Left cardiac atrium (tissue), 4 donors: ENCODE results near the gene CEP72. TPM values are rescaled to one million over a fixed set of nuclear protein-coding genes. Genes with fewer than 3 reads are reported as not detected.

Source experiments
- ATAC-seq, 2 donors: fragments of 200-7000 bp; cut with Tn5 transposase; one replicate each; pipeline ENCODE4 v1.9.1; 2020; ENCODE audit warnings: mild to moderate bottlenecking in 2 of 2, moderate library complexity in 2 of 2
- DNase-seq: peaks from one replicate; pipeline ENCODE4 v3.0.0-alpha.2; 2020
- intact Hi-C, 2 donors: fragments of 100-400 bp; cut with DNase I; formaldehyde crosslinking; loops; one replicate each; pipeline versions ENCODE4 v1.14.1 to v1.15.1; 2022 to 2023
- total RNA-seq, 2 donors: library from RNA; stranded (reverse); fragmentation: NEBNext Ultra II Directional; extraction: Animal tissue kit (Norgen Biotek cat#: 25700); gene quantifications; one replicate each; pipeline ENCODE4 v1.2.1, GENCODE V29; 2021
- donor health status: DM: no; HTN: yes; CAD: no.
- donor health status: DM: no; HTN: yes; CAD: no; lungs with severe emphysema.
- donor health status: DM: yes; HTN: yes; CAD: no.
- donor health status: Dilated cardiomyopathy.

The CEP72 gene
- total RNA-seq, 2 donors from 2014 or later, result 1.4 to 2.5 TPM

DNA sequence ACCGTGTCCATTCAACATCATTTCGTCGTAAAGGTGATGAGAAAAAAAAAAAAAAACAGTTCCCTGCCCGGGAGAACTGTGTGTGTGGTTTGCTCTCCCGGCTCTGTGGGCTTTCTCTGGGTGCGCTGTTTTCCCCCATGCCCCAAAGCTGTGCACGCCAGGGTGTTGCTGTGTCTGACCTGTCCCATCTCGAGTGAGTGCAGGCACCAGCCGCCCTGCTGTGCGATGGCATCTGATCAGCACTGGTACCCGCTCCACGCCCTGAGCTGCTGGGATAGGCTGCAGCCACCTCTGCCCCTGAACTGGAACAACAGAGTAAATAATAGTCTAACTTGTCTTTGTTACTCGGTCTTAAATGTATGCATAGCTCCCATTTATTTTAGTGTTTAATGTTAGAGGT is 33.3 kb downstream of the CEP72 start:
- ATAC-seq (no peak), DNase-seq (no peak)
- intact Hi-C loops, result no loop called here

DNA sequence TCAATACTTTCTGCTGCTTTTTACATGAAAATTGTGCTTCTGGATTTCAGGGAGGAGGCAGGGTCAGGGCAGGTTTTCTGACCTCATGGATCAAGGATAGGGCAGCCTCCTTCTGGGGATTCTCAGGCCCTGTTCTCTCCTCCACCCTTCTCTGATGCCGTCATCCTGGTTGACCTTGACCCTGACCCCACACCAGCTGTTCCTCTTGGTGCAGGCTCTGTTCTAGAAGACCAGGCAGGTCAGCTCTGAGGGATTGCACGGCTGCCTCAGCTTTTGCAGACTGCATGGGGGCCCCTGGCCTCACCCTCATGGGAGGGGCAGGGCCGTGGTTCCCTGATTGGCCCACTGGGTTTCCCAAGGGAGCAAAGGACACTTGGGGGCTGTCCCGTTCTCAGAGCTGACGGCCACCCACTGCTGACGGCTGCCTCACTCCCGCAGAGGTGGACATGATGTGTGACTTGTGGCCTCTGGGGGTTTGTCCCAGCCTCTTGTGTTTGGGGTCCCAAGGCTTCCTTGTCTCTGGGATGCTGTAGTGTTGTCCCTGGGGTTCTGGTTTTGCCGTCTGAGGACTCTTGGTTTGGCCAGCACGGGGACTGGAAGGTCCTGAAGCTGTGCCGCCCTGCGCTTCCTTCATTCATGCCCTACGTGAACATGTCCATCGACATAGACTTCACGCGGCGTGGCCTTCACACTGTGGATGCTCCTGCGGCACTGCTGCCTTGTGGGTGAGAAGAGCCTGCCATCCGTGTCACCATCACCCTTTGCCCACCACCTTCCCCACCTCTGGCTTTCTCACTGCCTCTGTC is 34.5 kb downstream of the CEP72 start:
- DNase-seq, result no peak
- intact Hi-C loops, result no loop called here
- no peak for ATAC-seq

DNA sequence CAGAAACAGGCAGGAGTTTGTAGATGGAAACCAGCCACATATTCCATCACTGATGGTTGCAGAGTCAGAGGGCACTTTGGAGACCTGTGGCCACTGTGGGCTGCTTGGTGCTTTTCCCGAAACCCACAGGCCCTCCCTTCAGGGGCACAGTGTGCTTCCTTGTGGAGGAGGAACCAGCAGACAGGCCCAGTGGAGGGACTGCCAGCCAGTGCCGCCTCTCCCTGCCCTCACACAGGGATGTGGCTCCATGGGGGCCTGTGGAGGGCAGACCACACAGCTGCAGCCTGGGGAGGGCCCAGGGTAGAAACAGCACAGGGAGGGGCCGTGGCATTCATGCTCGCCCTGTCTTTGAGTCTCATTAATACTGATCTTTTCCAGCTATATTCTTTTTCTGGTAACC is 35.2 kb downstream of the CEP72 start:
- intact Hi-C loops, result no loop called here
- ATAC-seq, result no peak
- no peak for DNase-seq

DNA sequence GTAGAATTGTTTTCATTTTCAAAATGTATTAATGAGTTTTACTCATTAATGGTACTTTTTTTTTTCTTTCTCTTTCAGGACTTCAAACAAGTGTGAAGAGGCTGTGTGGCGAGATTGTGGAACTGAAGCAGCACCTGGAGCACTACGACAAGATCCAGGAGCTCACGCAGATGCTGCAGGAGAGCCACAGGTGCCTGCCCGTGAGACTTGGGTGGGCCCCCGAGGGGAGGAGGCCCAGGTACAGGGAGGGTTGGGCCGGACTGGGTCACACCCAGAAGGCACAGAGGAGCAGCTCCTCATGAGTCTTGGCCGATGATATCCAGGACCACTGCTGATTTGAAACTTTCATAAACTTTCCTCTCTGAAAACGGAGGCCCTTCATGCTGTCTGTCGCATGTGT is 35.6 kb downstream of the CEP72 start:
- intact Hi-C loops, result no loop called here
- no peak for ATAC-seq
- no peak for DNase-seq

DNA sequence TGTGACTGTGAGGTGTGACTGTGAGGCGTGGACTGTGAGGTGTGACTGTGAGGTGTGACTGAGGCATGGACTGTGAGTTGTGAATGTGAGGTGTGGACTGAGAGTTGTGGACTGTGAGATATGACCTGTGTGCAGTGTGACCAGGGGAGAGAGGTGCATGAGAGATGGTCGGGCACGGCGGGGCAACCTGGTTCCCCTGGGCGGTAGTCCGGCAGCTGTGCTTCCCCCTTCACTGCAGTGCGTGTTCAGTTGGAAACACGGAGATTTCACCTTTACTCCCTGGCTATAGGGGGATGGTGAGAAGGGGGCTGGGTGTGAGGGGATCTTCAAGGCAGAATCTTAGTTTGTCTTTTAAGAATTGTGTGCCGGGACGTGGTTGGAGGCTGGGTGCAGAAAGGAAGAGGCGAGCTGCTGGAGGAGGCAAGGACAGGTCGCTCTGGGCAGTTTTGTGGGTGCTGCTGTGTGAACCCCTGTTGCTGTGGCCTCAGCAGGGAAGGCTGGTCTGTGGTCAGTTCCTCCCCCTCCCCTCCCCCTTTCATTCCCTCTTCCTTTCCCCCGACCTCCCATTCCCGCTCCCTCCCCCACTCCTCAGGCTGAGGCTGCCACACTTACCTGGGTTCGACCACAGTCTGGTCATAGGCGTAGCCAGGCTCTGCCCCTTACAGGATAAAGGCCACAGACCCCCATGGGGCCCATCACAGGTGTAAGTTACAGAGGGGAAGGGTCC is 39.3 kb downstream of the CEP72 start:
- intact Hi-C loops, result no loop called here
- DNase-seq, result no peak
- no peak for ATAC-seq

DNA sequence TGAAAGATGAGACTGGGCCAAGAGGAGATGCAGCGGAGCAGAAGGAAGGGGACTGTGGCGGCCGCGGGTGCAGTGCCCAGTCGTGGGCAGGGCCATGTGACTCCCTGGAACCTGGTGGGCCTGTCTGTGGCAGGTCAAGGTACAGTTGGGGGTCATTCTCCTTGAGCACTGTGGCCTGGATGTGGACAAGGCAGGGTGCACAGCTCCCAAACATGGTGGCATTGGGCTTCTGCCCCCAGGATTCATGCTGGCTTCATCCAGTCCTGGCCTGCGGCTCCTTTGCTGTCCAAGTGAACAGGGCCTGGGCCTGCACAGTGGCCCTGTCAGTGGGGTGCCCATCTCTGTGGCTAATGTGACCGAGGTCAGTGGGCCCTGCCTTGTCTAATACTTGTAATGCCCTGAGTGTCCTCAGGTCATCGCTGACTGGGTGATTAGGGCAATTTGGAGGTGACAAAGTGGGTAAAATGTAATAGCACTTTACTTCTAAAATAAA is 39.9 kb downstream of the CEP72 start:
- no peak for DNase-seq
- ATAC-seq, result peak in 1 of 2 donors; percentile 14
- intact Hi-C loops, result no loop called here

DNA sequence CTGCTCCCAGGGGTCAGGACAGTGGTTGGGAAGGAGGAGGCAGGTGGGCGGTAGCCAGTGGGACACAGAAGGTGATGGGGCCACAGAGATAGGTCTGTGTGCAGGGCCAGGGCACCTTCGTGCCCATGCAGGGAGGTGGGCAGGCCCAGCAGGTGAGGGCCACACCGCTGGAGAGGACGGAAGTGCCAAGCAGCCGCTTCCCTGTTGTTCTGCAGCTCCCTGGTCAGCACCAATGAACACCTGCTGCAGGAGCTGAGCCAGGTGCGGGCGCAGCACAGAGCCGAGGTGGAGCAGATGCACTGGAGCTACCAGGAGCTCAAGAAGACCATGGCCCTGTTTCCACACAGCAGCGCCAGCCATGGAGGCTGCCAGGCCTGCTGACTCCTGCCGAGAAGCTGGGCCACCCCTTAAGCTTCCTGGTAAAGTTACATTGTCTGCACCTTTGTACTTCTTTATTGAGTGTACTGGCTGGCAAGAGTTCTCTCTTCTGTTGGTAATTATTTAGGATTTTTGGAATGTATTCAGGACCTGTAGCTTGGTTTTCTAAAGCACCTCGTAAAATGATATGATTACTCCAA is 40.7 kb downstream of the CEP72 start:
- DNase-seq, result no peak
- intact Hi-C loops, result no loop called here
- ATAC-seq, result peak in 1 of 2 donors; percentile 12

DNA sequence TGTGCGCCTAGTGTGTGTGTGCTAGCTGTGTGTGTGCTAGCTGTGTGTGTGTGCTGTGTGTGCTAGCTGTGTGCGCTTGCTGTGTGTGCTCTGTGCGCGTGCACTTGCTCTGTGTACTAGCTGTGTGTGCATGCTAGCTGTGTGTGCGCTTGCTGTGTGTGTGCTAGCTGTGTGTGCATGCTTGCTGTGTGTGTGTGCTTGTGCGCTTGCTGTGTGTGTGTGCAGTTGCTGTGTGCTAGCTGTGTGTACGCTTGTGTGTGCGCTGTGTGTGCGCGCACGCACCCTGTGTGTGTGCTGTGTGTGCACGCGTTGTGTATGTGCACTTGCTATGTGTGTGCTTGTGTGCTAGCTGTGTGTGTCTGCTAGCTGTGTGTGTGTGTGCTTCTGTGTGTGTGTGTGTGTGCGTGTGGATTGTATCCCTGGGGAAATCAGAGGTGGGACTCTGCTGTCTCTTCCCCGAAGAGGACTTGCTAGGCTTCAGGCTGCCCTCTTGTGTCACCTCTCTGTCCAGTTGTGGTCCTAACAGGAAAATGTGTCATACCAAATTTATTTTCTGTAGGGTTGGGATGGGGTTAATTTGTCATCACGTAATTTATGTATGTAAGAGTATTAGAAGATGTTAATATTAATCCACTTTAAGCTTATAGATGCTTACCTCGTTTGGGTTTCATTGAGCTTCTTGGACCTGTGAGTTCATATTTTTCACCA is 42.1 kb downstream of the CEP72 start:
- ATAC-seq, result peak in 1 of 2 donors; percentile 25
- no peak for DNase-seq
- intact Hi-C loops, result no loop called here

DNA sequence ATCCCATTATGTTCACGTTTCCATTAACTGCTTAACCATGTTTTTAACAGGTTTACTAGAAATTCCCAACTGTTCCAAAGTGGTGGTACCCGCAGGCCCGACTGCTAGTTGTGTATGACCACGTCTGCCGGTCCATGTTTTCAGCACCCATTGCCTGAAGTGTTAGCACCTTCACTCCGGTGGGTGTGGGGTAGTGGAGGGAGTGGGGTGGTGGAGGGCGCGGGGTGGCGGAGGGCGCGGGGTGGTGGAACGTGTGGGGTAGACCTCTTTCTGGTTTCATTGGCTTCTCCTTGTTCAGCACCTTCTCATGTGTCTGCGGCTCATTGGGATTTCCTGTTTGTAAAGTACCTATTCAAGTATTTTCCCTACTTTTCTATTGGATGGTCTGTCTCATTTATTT is 43.3 kb downstream of the CEP72 start:
- ATAC-seq, result no peak
- intact Hi-C loops, result no loop called here
- no peak for DNase-seq

DNA sequence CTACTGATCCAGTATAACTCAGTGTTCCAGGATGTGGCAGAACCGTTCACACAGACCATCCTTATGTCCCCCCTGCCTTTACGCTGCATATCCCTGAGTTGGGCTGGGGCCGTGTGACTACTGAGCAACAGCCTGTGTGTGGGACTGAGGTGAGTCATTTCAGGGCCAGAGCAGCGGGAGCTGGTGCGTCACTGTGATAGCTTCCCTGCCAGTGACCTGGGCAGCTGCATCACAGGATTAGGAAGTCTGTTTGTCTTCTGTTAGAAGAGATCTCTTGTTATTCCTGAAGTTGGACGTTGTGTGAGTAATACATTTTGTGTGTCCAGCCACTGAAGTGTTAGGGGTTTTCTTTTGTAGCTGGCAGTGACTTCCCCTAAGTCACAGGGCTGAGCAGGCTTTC is 45.4 kb downstream of the CEP72 start:
- ATAC-seq (no peak), DNase-seq (no peak)
- intact Hi-C loops, result no loop called here

DNA sequence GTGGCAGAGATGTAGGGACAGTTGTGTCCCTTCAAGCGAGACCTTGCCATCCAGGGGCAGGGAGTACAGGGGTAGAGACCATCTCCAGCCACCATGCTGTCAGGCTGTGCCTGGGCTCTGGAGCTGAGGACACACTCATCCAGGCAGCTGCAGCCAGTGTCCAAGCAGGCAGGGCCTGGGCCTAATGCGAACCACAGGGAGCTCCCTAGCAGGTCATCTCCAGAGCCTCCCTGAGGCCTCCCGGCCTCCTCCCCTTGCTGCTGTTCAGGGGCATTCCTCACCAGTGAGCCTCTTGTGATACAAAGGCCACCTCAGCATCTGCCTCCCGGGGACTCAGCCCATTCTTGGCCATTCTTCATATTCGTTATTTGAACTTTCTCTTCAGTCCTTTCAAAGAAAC is 46.0 kb downstream of the CEP72 start:
- no peak for DNase-seq
- no peak for ATAC-seq

DNA sequence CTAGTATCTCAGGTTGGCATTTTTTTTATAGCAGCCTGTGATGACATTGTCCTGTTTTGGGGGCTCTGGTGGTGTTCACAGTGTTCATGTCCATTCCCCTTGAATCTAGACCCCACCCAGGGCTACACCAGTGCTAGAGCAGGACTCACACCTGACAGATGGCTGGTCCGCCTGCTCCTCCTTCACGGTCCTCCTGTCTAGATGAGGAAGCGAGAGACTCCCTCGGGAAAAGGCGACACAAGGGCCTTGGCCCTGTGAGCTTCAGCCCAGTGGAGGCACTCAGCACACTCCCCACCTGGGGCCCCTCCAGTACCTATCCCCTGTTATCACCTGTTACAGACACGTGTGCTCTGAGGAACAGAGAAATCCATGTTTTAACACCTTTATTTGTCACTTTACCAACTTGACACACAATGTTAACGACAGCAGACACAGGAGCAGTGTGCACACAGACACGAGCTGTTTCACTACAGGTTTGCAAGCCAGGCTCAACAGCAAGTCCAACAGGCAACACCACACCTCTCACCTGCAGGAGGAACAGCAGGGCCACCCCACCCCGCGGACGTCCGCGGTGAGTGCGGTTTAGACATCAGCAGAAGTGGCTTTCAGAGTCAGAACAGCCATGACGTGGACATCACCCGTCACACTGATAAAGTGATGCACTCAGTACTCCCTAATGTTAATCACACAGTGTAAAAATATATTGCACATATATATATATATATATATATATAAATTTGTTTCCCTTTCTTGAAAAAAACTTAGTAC is 47.5 kb downstream of the CEP72 start:
- no peak for DNase-seq
- intact Hi-C loops, result no loop called here
- ATAC-seq, result no peak

More for the DNA sequence above, 46.0 kb downstream of the CEP72 start:
- intact Hi-C loops, result no loop called here

DNA sequence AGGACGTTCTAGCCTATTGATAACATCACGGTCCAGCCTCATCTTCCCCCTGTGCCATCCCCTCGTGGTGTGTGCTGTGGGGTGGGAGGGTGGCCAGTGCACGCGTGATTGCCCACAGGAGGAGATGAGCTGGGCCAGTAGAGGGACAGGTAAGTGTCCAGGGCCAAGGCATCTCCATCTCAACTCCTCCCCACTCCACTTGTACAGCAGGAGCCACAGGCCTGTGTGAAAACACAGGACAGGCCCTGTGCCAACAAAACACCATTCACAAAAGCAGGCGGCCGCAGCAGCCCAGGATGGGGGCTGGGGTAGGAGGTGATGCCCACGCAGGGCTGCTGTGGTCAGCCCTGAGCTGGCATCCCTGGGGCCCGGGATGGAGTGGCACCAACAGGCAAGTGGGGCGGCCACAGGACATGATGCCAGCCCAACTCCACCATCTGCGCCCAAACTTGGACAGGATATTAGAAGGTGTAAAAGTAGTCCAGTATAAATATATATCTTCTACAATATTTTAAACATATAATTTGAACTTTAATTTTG is 48.4 kb downstream of the CEP72 start:
- no peak for DNase-seq
- intact Hi-C loops, result no loop called here
- ATAC-seq, result no peak

DNA sequence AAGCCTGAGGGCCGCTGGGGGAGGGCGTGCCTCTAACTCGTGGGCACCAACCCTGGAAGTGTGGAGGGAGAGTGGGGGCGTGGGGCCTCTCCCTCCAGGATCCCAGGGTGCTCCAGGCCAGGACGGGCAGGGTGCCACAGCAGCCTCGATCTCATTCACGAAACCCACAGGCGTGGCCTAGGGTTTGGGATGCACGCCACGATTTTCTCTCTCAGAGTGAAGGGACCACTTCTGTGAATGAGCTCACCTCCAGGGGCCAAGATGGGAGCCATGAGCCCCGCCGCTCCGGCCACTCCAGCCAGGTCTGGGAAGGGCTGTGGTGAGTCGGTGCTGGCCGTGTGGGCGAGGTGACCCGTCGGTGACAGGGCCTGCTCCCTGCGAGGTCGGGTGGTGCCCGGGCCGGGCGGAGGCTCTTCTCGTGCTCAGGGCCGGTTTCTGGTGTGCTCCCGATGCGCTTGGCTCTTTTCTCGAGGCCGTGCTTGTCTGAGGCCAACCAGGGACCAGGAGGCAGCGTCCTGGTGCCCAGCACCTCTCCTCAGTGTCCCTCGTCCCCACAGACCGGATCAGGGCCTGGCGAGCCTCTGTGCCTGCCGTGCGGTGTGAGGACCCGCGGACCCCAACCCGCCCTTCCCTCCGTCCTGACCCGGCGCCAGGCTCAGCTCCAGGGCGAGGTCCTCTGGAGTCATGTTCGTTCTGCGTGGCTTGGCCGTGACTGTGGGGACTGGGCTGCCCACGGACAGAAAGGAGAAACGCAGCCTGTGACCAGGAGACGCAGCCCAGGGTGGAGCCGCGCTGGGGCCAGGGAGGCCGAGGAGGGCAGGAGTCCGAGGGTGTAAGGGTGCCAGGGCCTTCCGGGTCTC is 50.0 kb downstream of the CEP72 start:
- no peak for DNase-seq
- intact Hi-C loops, result no loop called here
- no peak for ATAC-seq

DNA sequence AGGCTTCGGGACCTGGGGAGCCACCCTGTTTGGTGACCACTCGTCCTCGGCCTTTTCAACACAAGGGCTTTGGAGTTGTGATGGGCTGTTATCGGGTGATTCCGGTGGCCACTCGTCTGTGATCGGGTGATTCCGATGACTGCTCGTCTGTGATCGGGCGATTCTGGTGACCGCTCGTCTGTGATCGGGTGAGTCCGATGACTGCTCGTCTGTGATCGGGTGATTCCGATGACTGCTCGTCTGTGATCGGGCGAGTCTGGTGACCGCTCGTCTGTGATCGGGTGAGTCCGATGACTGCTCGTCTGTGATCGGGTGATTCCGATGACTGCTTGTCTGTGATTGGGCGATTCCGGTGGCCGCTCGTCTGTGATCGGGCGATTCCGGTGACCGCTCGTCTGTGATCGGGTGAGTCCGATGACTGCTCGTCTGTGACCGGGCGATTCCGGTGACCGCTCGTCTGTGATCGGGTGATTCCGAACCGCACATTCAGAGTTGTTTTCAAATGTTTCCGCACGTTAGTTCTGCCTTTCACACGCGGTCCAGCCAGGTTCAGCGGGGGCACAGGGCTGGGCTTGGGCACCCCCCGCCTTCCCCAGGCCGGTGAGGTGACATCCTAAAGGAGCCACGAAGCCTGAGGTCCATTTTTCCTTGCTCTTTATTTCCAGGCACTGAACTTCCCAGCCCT is 50.8 kb downstream of the CEP72 start:
- DNase-seq, result no peak
- ATAC-seq, result no peak
- intact Hi-C loops, result no loop called here

DNA sequence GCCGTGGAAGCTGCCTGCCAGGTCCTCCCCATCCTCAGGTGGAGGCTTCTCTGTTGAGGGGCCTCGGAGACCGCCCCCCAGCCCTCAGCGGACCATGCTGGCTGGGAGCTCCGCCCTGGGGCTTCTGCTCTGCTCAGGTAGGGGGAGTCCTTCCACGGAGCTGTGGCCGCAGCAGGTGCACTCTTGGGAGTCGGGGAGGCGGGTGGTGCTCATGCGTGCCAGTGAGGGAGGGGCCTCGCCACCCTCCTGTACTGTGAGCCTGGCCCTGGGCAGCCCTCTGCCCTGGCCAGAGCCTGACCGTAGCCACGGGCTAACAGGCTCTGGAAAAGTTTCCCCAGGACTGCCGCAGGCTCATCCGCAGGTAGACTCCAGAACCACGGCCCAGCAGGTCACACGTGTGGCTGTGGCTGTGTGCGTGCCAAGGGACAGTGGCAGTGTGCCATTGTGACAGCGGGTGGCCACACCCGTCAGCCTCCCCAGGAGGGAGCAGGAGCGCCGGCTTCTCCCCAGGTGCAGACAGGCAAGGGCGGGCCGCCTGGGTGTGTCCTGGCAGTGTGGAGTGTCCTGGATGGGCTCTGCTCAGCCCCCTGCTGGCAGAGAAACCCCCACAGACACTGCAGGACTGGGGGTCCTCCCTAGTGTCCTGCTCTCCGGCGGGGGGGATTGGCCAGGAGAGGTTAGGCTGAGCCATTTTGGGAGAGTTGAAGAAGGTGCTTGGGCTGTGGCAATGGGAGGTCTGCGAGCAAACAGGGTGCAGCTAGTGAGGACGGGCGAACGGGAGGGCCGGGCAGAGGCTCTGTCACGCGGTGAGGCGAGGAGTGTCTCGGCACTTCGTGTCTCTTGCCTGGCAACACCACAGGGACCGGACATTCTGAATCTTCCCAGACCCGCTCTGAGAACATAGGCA is 51.5 kb downstream of the CEP72 start:
- peak in 1 of 2 donors; percentile 9 for ATAC-seq
- intact Hi-C loops, result no loop called here
- DNase-seq, result no peak
